H1 (cell line): ENCODE results near the gene ILF3. TPM values are rescaled to one million over a fixed set of nuclear protein-coding genes. Genes with fewer than 3 reads are reported as not detected.

ENCODE experiments used
- POU5F1 ChIP-seq: IDR thresholded peaks from 2 replicates; pipeline ENCODE4 v1.6.1; 2011; ENCODE audit warnings: low read depth, mild to moderate bottlenecking, low read length, moderate library complexity
- RXRA ChIP-seq: IDR thresholded peaks from 2 replicates; pipeline ENCODE4 v1.6.1; 2011; ENCODE audit warnings: low read depth, mild to moderate bottlenecking, low read length, moderate library complexity; ENCODE audit not compliant: insufficient read depth
- SP1 ChIP-seq: IDR thresholded peaks from 2 replicates; pipeline ENCODE4 v1.6.1; 2011; ENCODE audit warnings: low read depth, low read length
- polyA plus RNA-seq, 7 experiments: library from polyadenylated mRNA; depleted of rRNA in 3 of 7; stranded (reverse) in 5 of 7; unstranded in 2 of 7; fragments of >200 nt in 5 of 7; fragments of 200-250 nt in 2 of 7; gene quantifications; 1 replicate in 5 of 7; 2 replicates in 1 of 7; 4 replicates in 1 of 7; pipeline versions ENCODE4 v1.2.1 to v1.2.3, GENCODE V29; 2011 to 2013; ENCODE audit warnings: missing spikeins in 2 of 7, mixed read lengths in 2 of 7
- total RNA-seq: library from RNA; stranded (reverse); fragmentation: NEBNext Ultra II Directional; extraction: Animal tissue kit (Norgen Biotek cat#: 25700); gene quantifications from 2 replicates; pipeline ENCODE4 v1.2.1, GENCODE V29; 2021

ILF3 gene
- total and polyA plus RNA-seq, 2 of the 8 experiments (the other 6 are each of a cell fraction or from before 2014, with no cell fraction given), result 291 to 695 TPM

- TF ChIP-seq POU5F1 (no peak), RXRA (no peak), SP1 (peak; percentile 89)
These were observed at the start of gene ILF3 (continued) for GRCh38 chr19:10653732-10654609.
